Cardiac muscle cell (in vitro differentiated cells and primary cell): ENCODE data around the gene YWHAH. TPM values are rescaled to one million over a fixed set of nuclear protein-coding genes. Genes with fewer than 3 reads are reported as not detected.
"Not testable (repeated sequence)": the region's sequence is repeated elsewhere in the genome, so short reads cannot be mapped to it uniquely, and the experiment has no call there.

Experiments used
- DNase-seq, 2 donors: peaks; one replicate each; pipeline versions ENCODE4 v3.0.0 to v3.0.0-alpha.2; 2010 to 2017; ENCODE audit warnings: low read depth in 1 of 2, low spot score in 1 of 2
- H3K27ac ChIP-seq: fragments of 200-600 bp; sonication (generic); 2 replicates; pipeline ENCODE4 v1.5.1; 2016
- H3K27me3 ChIP-seq: fragments of 200-600 bp; sonication (generic); 2 replicates; pipeline ENCODE4 v1.6.0; 2016; ENCODE audit warnings: control low read depth
- H3K36me3 ChIP-seq: fragments of 200-600 bp; sonication (generic); 2 replicates; pipeline ENCODE4 v1.5.1; 2016; ENCODE audit warnings: control low read depth
- H3K4me1 ChIP-seq: fragments of 200-600 bp; sonication (generic); 2 replicates; pipeline ENCODE4 v1.8.1; 2017; ENCODE audit warnings: low read depth, mild to moderate bottlenecking, mixed run types
- H3K4me3 ChIP-seq: fragments of 200-600 bp; sonication (generic); 2 replicates; pipeline ENCODE4 v1.5.1; 2016; ENCODE audit warnings: mild to moderate bottlenecking
- H3K9me3 ChIP-seq: fragments of 200-600 bp; sonication (generic); 2 replicates; pipeline ENCODE4 v1.5.1; 2017; ENCODE audit warnings: low read depth, mild to moderate bottlenecking, control low read depth
- polyA plus RNA-seq: library from polyadenylated mRNA; unstranded; fragments of >200 nt; fragmentation: Nextera tagmentation; extraction: Ambion mirVana; gene quantifications from 2 replicates; pipeline ENCODE4 v1.2.1, GENCODE V29; 2016
- total RNA-seq: library from RNA; depleted of rRNA; stranded (reverse); fragments of >200 nt; gene quantifications from 2 replicates; pipeline ENCODE4 v1.2.3, GENCODE V29; 2016
- TF ChIP-seq, protein P1 (sequence below): IDR thresholded peaks from 2 replicates; pipeline ENCODE4 v1.5.1; 2012; ENCODE audit warnings: low read depth, mild to moderate bottlenecking, low read length

The YWHAH gene
- total and polyA plus RNA-seq, 2 experiments from 2014 or later: 70.8 to 143 TPM

- DNase-seq: no peak
- no peak overlapping the region for H3K4me3 ChIP-seq
- no peaks in the 10 kb centered on the region for H3K4me1 ChIP-seq
- peaks cover 4% of the 10 kb centered on the region for H3K27me3 ChIP-seq
- no peaks in the 10 kb centered on the region for H3K9me3 ChIP-seq
- no peak overlapping the region for H3K27ac ChIP-seq
- no peaks in the 10 kb centered on the region for H3K36me3 ChIP-seq
- TF ChIP-seq, protein P1, sequence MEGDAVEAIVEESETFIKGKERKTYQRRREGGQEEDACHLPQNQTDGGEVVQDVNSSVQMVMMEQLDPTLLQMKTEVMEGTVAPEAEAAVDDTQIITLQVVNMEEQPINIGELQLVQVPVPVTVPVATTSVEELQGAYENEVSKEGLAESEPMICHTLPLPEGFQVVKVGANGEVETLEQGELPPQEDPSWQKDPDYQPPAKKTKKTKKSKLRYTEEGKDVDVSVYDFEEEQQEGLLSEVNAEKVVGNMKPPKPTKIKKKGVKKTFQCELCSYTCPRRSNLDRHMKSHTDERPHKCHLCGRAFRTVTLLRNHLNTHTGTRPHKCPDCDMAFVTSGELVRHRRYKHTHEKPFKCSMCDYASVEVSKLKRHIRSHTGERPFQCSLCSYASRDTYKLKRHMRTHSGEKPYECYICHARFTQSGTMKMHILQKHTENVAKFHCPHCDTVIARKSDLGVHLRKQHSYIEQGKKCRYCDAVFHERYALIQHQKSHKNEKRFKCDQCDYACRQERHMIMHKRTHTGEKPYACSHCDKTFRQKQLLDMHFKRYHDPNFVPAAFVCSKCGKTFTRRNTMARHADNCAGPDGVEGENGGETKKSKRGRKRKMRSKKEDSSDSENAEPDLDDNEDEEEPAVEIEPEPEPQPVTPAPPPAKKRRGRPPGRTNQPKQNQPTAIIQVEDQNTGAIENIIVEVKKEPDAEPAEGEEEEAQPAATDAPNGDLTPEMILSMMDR: no peak
Measured at GRCh38 chr22:31973739-31974138, 29.4 kb downstream of the YWHAH start.

- TF ChIP-seq, protein P1: peak; percentile 83
- DNase-seq: peak; percentile 82 to 85
- H3K4me1 ChIP-seq: no peaks in the 10 kb centered on the region
Measured at GRCh38 chr22:31977141-31977841, 33.0 kb downstream of the YWHAH start.

GRCh38 chr22:31977939-31978338, 33.6 kb downstream of the YWHAH start:
- no peak for DNase-seq
- TF ChIP-seq, protein P1: no peak
- Histone ChIP-seq H3K9me3 (no peaks in the 10 kb centered on the region), H3K4me1 (no peaks in the 10 kb centered on the region), H3K36me3 (no peaks in the 10 kb centered on the region), H3K27me3 (peaks cover 4% of the 10 kb centered on the region), H3K4me3 (no peak overlapping the region), H3K27ac (no peak overlapping the region)

More at GRCh38 chr22:31977141-31977841, 33.0 kb downstream of the YWHAH start:
- Histone ChIP-seq H3K27ac (no peak overlapping the region), H3K27me3 (peaks cover 4% of the 10 kb centered on the region), H3K36me3 (no peaks in the 10 kb centered on the region), H3K4me3 (no peak overlapping the region), H3K9me3 (no peaks in the 10 kb centered on the region)

DNA sequence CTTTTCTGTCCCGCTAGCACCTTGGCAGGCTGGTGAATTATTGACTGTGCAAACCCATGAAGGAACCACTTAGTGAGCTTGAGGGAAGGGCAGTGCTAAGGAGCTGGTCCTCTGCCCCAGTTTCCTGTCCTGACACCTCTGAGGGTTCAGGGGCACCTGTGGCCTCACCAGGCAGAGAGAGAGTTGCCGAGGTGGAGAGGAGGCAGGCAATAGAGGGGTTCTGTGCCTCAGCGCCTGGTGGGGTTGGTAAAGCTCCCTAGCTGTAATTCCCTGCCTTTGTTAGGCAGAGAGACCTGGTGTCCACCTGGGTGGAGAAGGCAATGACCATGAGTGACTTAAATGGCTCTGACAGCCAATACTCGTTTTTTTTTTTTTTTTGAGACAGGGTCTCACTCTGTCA, 36.3 kb downstream of the YWHAH start:
- no peaks in the 10 kb centered on the region for H3K9me3 ChIP-seq
- no peaks in the 10 kb centered on the region for H3K36me3 ChIP-seq
- TF ChIP-seq, protein P1: no peak
- no peak for DNase-seq
- H3K27ac ChIP-seq: no peak overlapping the region
- no peaks in the 10 kb centered on the region for H3K27me3 ChIP-seq
- H3K4me1 ChIP-seq: no peaks in the 10 kb centered on the region
- H3K4me3 ChIP-seq: no peak overlapping the region

GRCh38 chr22:31981976-31982375, 37.6 kb downstream of the YWHAH start:
- H3K4me3 ChIP-seq, DNase-seq: not testable (repeated sequence)

DNA sequence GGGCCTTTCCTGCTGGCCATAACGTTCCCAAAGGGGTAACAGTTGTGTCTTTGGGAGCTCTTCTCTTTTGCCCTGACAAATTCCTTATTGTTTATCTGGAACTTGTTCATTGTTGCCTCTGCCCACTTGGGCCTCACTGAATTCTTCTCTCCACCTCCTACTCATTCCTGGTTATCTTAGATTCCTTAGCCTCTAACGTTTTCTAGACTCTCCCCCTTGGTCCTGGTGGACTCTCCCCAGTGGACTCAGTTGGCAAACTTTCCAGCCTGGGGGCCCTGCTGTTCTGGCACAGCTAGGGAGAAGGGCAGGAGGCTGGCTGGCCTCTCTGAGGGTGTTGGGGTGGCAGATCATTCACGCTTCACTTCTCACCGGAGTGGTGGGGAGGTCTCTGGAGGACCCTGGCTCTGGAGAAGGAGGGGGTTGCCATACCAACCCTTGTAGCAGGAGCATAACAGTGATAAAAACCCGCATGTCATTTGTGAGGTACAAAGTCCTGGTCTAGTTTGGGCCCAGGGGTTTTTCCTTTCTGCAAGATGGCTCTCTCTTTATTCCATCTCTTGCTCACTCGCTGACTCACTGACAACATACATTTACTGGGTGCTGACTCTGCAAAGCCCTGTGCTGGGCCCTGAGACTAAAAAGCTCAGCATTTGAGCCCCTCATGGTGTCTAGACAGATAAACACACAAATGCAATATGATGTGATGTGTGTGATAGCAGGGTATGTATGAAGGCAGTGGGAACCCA, 39.7 kb downstream of the YWHAH start:
- H3K4me1 ChIP-seq: no peaks in the 10 kb centered on the region
- TF ChIP-seq, protein P1: no peak
- no peaks in the 10 kb centered on the region for H3K27me3 ChIP-seq
- DNase-seq: peak in 1 of 2 donors; percentile 56
- no peaks in the 10 kb centered on the region for H3K36me3 ChIP-seq
- H3K27ac ChIP-seq: no peak overlapping the region
- H3K9me3 ChIP-seq: no peaks in the 10 kb centered on the region
- no peak overlapping the region for H3K4me3 ChIP-seq

More at GRCh38 chr22:31981976-31982375, 37.6 kb downstream of the YWHAH start:
- H3K27me3 ChIP-seq, H3K4me1 ChIP-seq, H3K36me3 ChIP-seq, H3K27ac ChIP-seq, H3K9me3 ChIP-seq: not testable (repeated sequence)
